PC-9 (cell line): ENCODE data around the gene MICALL1. TPM values are rescaled to one million over a fixed set of nuclear protein-coding genes. Genes with fewer than 3 reads are reported as not detected.

Experiments
- BruUV-seq: library from RNA; stranded (reverse); fragments of 400-500 nt; replicated peaks from 2 replicates; lab custom pipeline; 2021; lab: Mats Ljungman, UMichigan
- CTCF ChIA-PET: fragments of 300-600 bp; sonication (Branson Sonifier 250); formaldehyde crosslinking; loops from one replicate; lab custom pipeline; 2022; ENCODE audit warnings: antibody characterized with exemption; lab: Charles Lee
- POLR2A ChIA-PET: fragments of 300-600 bp; sonication (Branson Sonifier 250); formaldehyde crosslinking; loops from one replicate; lab custom pipeline; 2022; ENCODE audit warnings: antibody characterized with exemption; ENCODE audit not compliant: unreplicated experiment; lab: Charles Lee
- DNase-seq, 2 experiments: peaks; one replicate each; pipeline versions ENCODE4 v3.0.0 to v3.0.0-alpha.2; 2015 to 2022; ENCODE audit warnings: mixed read lengths in 1 of 2
- H2AFZ ChIP-seq: fragments of 200-600 bp; sonication (generic); 2 replicates; pipeline ENCODE4 v1.8.1; 2017; ENCODE audit warnings: antibody characterized with exemption
- H3F3A ChIP-seq: fragments of 200-600 bp; sonication (generic); 2 replicates; pipeline ENCODE4 v1.8.1; 2017; ENCODE audit warnings: antibody characterized with exemption, mild to moderate bottlenecking, low read depth; ENCODE audit not compliant: insufficient read depth
- H3K27ac ChIP-seq: fragments of 200-600 bp; sonication (generic); 2 replicates; pipeline ENCODE4 v1.6.1; 2016; ENCODE audit warnings: mixed run types
- H3K27me3 ChIP-seq: fragments of 200-600 bp; sonication (generic); 2 replicates; pipeline ENCODE4 v1.6.1; 2016; ENCODE audit warnings: low read depth, mixed run types; ENCODE audit not compliant: insufficient read depth
- H3K36me3 ChIP-seq: fragments of 200-600 bp; sonication (generic); 2 replicates; pipeline ENCODE4 v1.6.1; 2016; ENCODE audit warnings: low read depth, mixed run types
- H3K4me1 ChIP-seq: fragments of 200-600 bp; sonication (generic); replicated peaks from 2 replicates; pipeline ENCODE4 v1.6.1; 2016; ENCODE audit warnings: mixed run types; ENCODE audit not compliant: insufficient read depth
- H3K4me2 ChIP-seq: fragments of 200-600 bp; sonication (generic); 2 replicates; pipeline ENCODE4 v1.6.1; 2017; ENCODE audit warnings: mixed run types
- H3K4me3 ChIP-seq: fragments of 200-600 bp; sonication (generic); 2 replicates; pipeline ENCODE4 v1.6.1; 2016; ENCODE audit warnings: mixed run types
- H3K79me2 ChIP-seq: fragments of 200-600 bp; sonication (generic); 2 replicates; pipeline ENCODE4 v1.6.1; 2017; ENCODE audit warnings: low read depth, mixed run types
- H3K9me2 ChIP-seq: fragments of 200-600 bp; sonication (generic); 2 replicates; pipeline ENCODE4 v1.8.1; 2017; ENCODE audit warnings: mild to moderate bottlenecking; ENCODE audit not compliant: insufficient read depth
- H3K9me3 ChIP-seq: fragments of 200-600 bp; sonication (generic); 2 replicates; pipeline ENCODE4 v1.8.1; 2016; ENCODE audit warnings: low read depth; ENCODE audit not compliant: insufficient read depth
- H4K20me1 ChIP-seq: fragments of 200-600 bp; sonication (generic); 2 replicates; pipeline ENCODE4 v1.8.1; 2017; ENCODE audit not compliant: insufficient read depth
- EZH2 ChIP-seq: fragments of 200-600 bp; sonication (generic); IDR thresholded peaks from 2 replicates; pipeline ENCODE4 v1.8.0; 2017; ENCODE audit warnings: antibody characterized with exemption, low read depth
- intact Hi-C: fragments of 100-400 bp; cut with micrococcal nuclease; formaldehyde crosslinking; loops from one replicate; pipeline ENCODE4 v1.10.0; 2022; ENCODE audit not compliant: unreplicated experiment
- total RNA-seq: library from RNA; stranded (reverse); gene quantifications from 2 replicates; pipeline ENCODE4 v1.2.3, GENCODE V29; 2021
- TF ChIP-seq, protein P1 (sequence below): fragments of 200-600 bp; sonication (generic); conservative IDR thresholded peaks from 2 replicates; pipeline ENCODE4 v1.6.1; 2017; ENCODE audit warnings: mixed run types, antibody characterized with exemption, mild to moderate bottlenecking, moderate library complexity

Gene MICALL1
- total RNA-seq, 1 experiment from 2014 or later, result 113 TPM

- H3K4me2 ChIP-seq, result peak overlapping the region; percentile 96
- H3K4me1 ChIP-seq, result peaks cover 41% of the 10 kb centered on the region
- no peak for TF ChIP-seq EZH2
- TF ChIP-seq, protein P1, sequence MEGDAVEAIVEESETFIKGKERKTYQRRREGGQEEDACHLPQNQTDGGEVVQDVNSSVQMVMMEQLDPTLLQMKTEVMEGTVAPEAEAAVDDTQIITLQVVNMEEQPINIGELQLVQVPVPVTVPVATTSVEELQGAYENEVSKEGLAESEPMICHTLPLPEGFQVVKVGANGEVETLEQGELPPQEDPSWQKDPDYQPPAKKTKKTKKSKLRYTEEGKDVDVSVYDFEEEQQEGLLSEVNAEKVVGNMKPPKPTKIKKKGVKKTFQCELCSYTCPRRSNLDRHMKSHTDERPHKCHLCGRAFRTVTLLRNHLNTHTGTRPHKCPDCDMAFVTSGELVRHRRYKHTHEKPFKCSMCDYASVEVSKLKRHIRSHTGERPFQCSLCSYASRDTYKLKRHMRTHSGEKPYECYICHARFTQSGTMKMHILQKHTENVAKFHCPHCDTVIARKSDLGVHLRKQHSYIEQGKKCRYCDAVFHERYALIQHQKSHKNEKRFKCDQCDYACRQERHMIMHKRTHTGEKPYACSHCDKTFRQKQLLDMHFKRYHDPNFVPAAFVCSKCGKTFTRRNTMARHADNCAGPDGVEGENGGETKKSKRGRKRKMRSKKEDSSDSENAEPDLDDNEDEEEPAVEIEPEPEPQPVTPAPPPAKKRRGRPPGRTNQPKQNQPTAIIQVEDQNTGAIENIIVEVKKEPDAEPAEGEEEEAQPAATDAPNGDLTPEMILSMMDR, result no peak
- H3K9me2 ChIP-seq, result no peaks in the 10 kb centered on the region
- peak overlapping the region; percentile 31; the same call in 1 of the 2 replicates for H2AFZ ChIP-seq
- H3K27ac ChIP-seq, result peak overlapping the region; percentile 40
- H3K27me3 ChIP-seq, result no peaks in the 10 kb centered on the region
- H3K79me2 ChIP-seq, result peaks cover 48% of the 10 kb centered on the region
- peaks cover 43% of the 10 kb centered on the region for H3F3A ChIP-seq
- intact Hi-C loops, result loop anchor here (2.0 kb wide), 1 partner anchor 28 kb away; no protein-coding TSS in a partner anchor
- BruUV-seq, result no TSS peak
- DNase-seq, result peak in 1 of 2 experiments; percentile 38
- ChIA-PET POLR2A (interaction anchor here (0.5 to 2.8 kb wide), 6 partner anchors 10 to 19 kb away, joined by 4 to 75 read pairs (median 10); no protein-coding TSS in a partner anchor), CTCF (interaction anchor here (0.6 to 2.5 kb wide), 2 partner anchors 10 to 19 kb away, joined by 4 to 40 read pairs; no protein-coding TSS in a partner anchor)
- peak overlapping the region; percentile 81 for H3K4me3 ChIP-seq
- peaks cover 12% of the 10 kb centered on the region for H3K36me3 ChIP-seq
- H4K20me1 ChIP-seq, result peaks cover 48% of the 10 kb centered on the region
- H3K9me3 ChIP-seq, result no peaks in the 10 kb centered on the region
These were observed 389 bp downstream of the MICALL1 start for GRCh38 chr22:37906364-37907008.

GRCh38 chr22:37907036-37907954 lies 1.2 kb downstream of the MICALL1 start:
- Histone ChIP-seq H3K9me3 (no peaks in the 10 kb centered on the region), H4K20me1 (peaks cover 56% of the 10 kb centered on the region), H3K9me2 (no peaks in the 10 kb centered on the region), H3K27me3 (no peaks in the 10 kb centered on the region), H3K79me2 (peaks cover 50% of the 10 kb centered on the region), H3K4me1 (peaks cover 41% of the 10 kb centered on the region), H2AFZ (peak overlapping the region; percentile 31; the same call in 1 of the 2 replicates), H3K4me3 (peak overlapping the region; percentile 81), H3F3A (peaks cover 43% of the 10 kb centered on the region), H3K4me2 (peak overlapping the region; percentile 96), H3K27ac (peak overlapping the region; percentile 40), H3K36me3 (peaks cover 13% of the 10 kb centered on the region)
- intact Hi-C loops, result loop anchor here (2.0 kb wide), 1 partner anchor 28 kb away; no protein-coding TSS in a partner anchor
- TF ChIP-seq EZH2, result no peak
- TF ChIP-seq, protein P1, result no peak
- peak in 1 of 2 experiments; percentile 56 for DNase-seq
- ChIA-PET CTCF (interaction anchor here (0.6 to 2.5 kb wide), 3 partner anchors 20 to 637 kb away, joined by 3 to 40 read pairs (median 3); no protein-coding TSS in a partner anchor), POLR2A (interaction anchor here (0.5 to 2.8 kb wide), 3 partner anchors 11 to 53 kb away, joined by 5 to 75 read pairs (median 6); no protein-coding TSS in a partner anchor)
- BruUV-seq, result TSS peak; percentile 47

- no peak for DNase-seq
- Histone ChIP-seq H3K4me1 (peaks cover 24% of the 10 kb centered on the region), H3K27me3 (no peaks in the 10 kb centered on the region), H3K9me3 (no peaks in the 10 kb centered on the region), H3K79me2 (peaks cover 50% of the 10 kb centered on the region), H3K9me2 (no peaks in the 10 kb centered on the region), H2AFZ (no peak overlapping the region), H3K27ac (no peak overlapping the region), H3K36me3 (peaks cover 21% of the 10 kb centered on the region), H4K20me1 (peaks cover 66% of the 10 kb centered on the region), H3K4me2 (no peak overlapping the region), H3K4me3 (no peak overlapping the region), H3F3A (peaks cover 30% of the 10 kb centered on the region)
- intact Hi-C loops, result no loop called here
- TF ChIP-seq EZH2, result no peak
- TF ChIP-seq, protein P1, result no peak
- CTCF ChIA-PET, result interaction anchor here (0.6 kb wide), 1 partner anchor 28 kb away, joined by 19 read pairs; no protein-coding TSS in a partner anchor
- no TSS peak for BruUV-seq
- POLR2A ChIA-PET, result no interaction called here
These were observed 3.7 kb downstream of the MICALL1 start for GRCh38 chr22:37909766-37910165.
